Peyer's patch (tissue), 4 donors: ENCODE measurements around the gene CD300LG. TPM values are rescaled to one million over a fixed set of nuclear protein-coding genes. Genes with fewer than 3 reads are reported as not detected.
A peak's percentile ranks its signal among the peaks of the same experiment; 100 is the strongest.

ENCODE experiments used
- DNase-seq, 3 donors: peaks; one replicate each; pipeline ENCODE4 v3.0.0-alpha.2; 2017 to 2019
- H3K27ac ChIP-seq, 4 donors: fragments of 200-600 bp; sonication (generic); one replicate each; pipeline ENCODE4 v1.5.1; 2016 to 2019
- H3K27me3 ChIP-seq, 2 donors: fragments of 200-600 bp; sonication (generic); one replicate each; pipeline ENCODE4 v1.5.1; 2019
- H3K36me3 ChIP-seq, 3 donors: fragments of 200-600 bp; sonication (generic); one replicate each; pipeline ENCODE4 v1.5.1; 2016 to 2019
- H3K4me1 ChIP-seq, 4 donors: fragments of 200-600 bp; sonication (generic); one replicate each; pipeline ENCODE4 v1.5.1; 2016 to 2019
- H3K4me3 ChIP-seq, 4 donors: fragments of 200-600 bp; sonication (generic); 1 replicate in 3 of 4; 2 replicates in 1 of 4; pipeline ENCODE4 v1.5.1; 2016 to 2019; ENCODE audit warnings: mild to moderate bottlenecking in 1 of 4
- H3K9me3 ChIP-seq, 4 donors: fragments of 200-600 bp; sonication (generic); one replicate each; pipeline ENCODE4 v1.5.1; 2016 to 2019; ENCODE audit warnings: mild to moderate bottlenecking in 1 of 4
- CTCF ChIP-seq, 6 experiments: fragments of 450-650 bp in 4 of 6; fragments of 200-600 bp in 2 of 6; sonication (generic) in 1 of 6; IDR thresholded peaks; one replicate each; pipeline ENCODE4 v1.5.1; 2017 to 2019; ENCODE audit warnings: antibody characterized with exemption in 6 of 6, mild to moderate bottlenecking in 3 of 6, moderate library complexity in 1 of 6
- POLR2A ChIP-seq, 2 donors: fragments of 450-650 bp; IDR thresholded peaks; one replicate each; pipeline ENCODE4 v1.5.1; 2017; ENCODE audit warnings: antibody characterized with exemption in 2 of 2, mild to moderate bottlenecking in 2 of 2, moderate library complexity in 2 of 2
- total RNA-seq, 4 donors: library from RNA; depleted of rRNA; stranded (reverse); fragments of >200 nt; gene quantifications; one replicate each; pipeline ENCODE4 v1.1.0, GENCODE V29; 2016

Gene CD300LG
- total RNA-seq, 4 donors from 2014 or later = 0.54 TPM; not detected in 3

GRCh38 chr17:43817826-43818225 lies 29.1 kb upstream of the CD300LG start:
- no peaks in the 10 kb centered on the region for H3K36me3 ChIP-seq
- no peak overlapping the region for H3K4me3 ChIP-seq
- H3K9me3 ChIP-seq = no peaks in the 10 kb centered on the region
- no peak overlapping the region for H3K27ac ChIP-seq
- H3K27me3 ChIP-seq = no peaks in the 10 kb centered on the region
- DNase-seq = no peak
- no peak for TF ChIP-seq CTCF (IDR thresholded peaks at IDR 0.05)
- TF ChIP-seq POLR2A (IDR thresholded peaks at IDR 0.05) = no peak
- H3K4me1 ChIP-seq = peaks cover 0 to 7% (median 0%) of the 10 kb centered on the region in 4 donors

GRCh38 chr17:43818966-43819365 lies 28.0 kb upstream of the CD300LG start:
- DNase-seq = no peak
- no peak overlapping the region for H3K4me3 ChIP-seq
- no peaks in the 10 kb centered on the region for H3K36me3 ChIP-seq
- no peak overlapping the region for H3K27ac ChIP-seq
- H3K9me3 ChIP-seq = no peaks in the 10 kb centered on the region
- peaks cover 0 to 18% (median 0%) of the 10 kb centered on the region in 4 donors for H3K4me1 ChIP-seq
- TF ChIP-seq POLR2A (IDR thresholded peaks at IDR 0.05) (no peak), CTCF (IDR thresholded peaks at IDR 0.05) (no peak)
- H3K27me3 ChIP-seq = no peaks in the 10 kb centered on the region

- no peaks in the 10 kb centered on the region for H3K36me3 ChIP-seq
- no peak for TF ChIP-seq CTCF (IDR thresholded peaks at IDR 0.05)
- no peak for TF ChIP-seq POLR2A (IDR thresholded peaks at IDR 0.05)
- DNase-seq = no peak
Measured at GRCh38 chr17:43820759-43821158, 26.2 kb upstream of the CD300LG start.

GRCh38 chr17:43822570-43823190 lies 24.3 kb upstream of the CD300LG start:
- Histone ChIP-seq H3K27ac (peak overlapping the region in 1 of 4 donors; percentile 5), H3K4me3 (no peak overlapping the region), H3K4me1 (peaks cover 0 to 15% (median 0%) of the 10 kb centered on the region in 4 donors), H3K27me3 (no peaks in the 10 kb centered on the region), H3K9me3 (no peaks in the 10 kb centered on the region), H3K36me3 (no peaks in the 10 kb centered on the region)
- no peak for TF ChIP-seq CTCF (IDR thresholded peaks at IDR 0.05)
- no peak for TF ChIP-seq POLR2A (IDR thresholded peaks at IDR 0.05)
- no peak for DNase-seq

More at GRCh38 chr17:43820759-43821158, 26.2 kb upstream of the CD300LG start:
- H3K4me3 ChIP-seq = no peak overlapping the region
- H3K9me3 ChIP-seq = no peaks in the 10 kb centered on the region
- no peak overlapping the region for H3K27ac ChIP-seq
- peaks cover 0 to 21% (median 0%) of the 10 kb centered on the region in 4 donors for H3K4me1 ChIP-seq
- no peaks in the 10 kb centered on the region for H3K27me3 ChIP-seq

GRCh38 chr17:43823350-43824084 lies 23.5 kb upstream of the CD300LG start:
- H3K27me3 ChIP-seq = no peaks in the 10 kb centered on the region
- H3K4me1 ChIP-seq = peaks cover 0 to 15% (median 0%) of the 10 kb centered on the region in 4 donors
- no peaks in the 10 kb centered on the region for H3K9me3 ChIP-seq
- peak overlapping the region in 2 of 4 donors; percentile 5 to 12 for H3K27ac ChIP-seq
- H3K36me3 ChIP-seq = no peaks in the 10 kb centered on the region
- TF ChIP-seq POLR2A (IDR thresholded peaks at IDR 0.05) (no peak), CTCF (IDR thresholded peaks at IDR 0.05) (no peak)
- DNase-seq = no peak
- H3K4me3 ChIP-seq = no peak overlapping the region
